GM21423 (cell line): ENCODE data around the gene PHACTR3.

Experiments used
- ATAC-seq: cut with Tn5 transposase; IDR thresholded peaks from one replicate; pipeline ENCODE4 v1.9.1; 2021; ENCODE audit warnings: mild to moderate bottlenecking, moderate library complexity; ENCODE audit not compliant: unreplicated experiment

Gene PHACTR3

GRCh38 chr20:59823030-59823423 is 218.7 kb downstream of the PHACTR3 start:
- ATAC-seq: no peak

DNA sequence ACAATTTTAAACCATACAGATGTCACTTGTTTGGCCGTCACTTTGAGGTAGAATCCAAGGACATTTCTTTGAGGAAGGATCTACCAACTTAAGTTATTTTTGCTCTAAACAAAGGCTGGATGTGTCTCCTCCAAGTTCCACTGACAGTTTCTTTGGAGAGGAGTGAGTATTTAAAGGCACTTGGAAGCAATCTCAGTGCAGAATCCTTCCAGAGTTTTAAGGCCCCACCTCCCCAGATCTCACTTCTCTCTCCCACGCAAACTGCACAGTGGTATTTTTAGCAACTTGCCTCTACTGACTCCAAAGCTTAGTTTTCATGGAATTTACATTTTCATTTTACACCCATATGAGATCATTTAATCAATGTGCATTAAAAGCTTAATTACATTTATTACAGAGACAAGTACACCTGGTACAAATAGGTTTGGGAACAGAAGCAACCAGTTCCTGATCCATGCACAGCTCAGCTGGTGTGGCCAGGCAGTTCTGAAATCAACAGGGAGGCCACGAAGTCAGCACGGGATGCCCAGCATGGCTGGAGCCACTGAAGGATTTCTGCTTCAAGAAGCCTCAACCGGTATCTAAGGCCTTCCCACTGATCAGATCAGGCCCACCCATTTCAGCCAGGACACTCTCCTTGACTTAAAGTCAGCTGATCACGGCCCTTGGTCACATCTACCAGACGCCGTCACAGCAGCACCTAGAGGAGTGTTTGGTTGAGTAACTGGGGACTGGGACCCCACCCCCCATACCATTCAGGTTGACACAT is 219.3 kb downstream of the PHACTR3 start:
- no peak for ATAC-seq

- no peak for ATAC-seq
Observed at GRCh38 chr20:59824711-59825562, 220.6 kb downstream of the PHACTR3 start.

DNA sequence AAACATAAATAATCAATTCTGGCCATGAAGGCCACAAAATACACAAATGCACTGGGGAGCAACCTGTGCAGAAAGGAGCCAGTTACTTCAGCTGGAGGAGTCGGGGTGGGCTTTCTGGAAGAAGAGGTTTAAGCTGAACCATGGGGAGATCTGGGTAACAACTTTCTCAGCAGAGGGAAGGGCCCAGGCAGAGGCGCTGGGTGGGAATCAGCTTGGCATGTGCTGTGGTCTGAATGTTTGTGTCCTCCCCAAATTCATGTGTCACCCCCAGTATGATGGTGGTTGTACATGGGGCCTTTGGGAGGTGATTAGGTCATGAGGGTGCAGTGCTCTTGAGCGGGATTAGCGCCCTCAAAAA is 221.2 kb downstream of the PHACTR3 start:
- no peak for ATAC-seq

DNA sequence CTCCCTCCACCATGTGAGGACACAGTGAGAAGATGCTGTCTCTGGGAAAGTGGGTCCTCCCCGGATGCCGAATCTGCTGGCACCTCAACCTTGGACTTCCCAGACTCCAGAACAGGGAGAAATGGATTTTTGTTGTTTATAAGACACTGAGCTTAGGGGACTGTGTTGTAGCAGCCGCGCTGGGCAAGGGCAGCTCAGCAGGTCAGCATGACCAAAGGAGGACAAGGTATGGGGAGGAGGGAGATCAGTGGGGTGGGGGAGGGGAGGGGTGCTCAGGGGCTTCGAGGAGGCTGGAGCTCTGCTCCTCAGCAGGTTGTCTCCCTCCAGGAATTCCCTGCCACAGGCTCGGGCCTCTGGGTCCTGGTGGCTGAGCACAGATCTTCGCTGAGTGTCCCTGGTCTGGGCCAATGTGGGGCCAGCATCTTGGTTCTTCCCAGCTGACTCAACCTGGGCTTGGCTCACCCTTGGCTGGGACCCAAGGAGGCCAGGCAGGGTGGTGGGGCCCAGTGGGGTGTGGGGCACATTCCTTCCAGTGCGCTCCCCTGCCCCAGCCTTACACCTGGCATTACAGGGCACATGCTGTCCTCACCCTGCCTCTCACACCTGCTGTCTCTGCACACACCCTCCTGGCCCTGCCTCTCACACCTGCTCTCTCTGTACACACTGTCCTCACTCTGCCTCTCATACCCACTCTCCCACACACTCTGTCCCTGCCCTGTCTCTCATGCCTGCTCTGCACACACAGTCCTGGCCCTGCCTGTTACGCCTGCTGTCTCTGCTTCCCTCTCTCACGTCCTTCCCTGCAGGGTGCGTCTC is 221.8 kb downstream of the PHACTR3 start:
- ATAC-seq: no peak

DNA sequence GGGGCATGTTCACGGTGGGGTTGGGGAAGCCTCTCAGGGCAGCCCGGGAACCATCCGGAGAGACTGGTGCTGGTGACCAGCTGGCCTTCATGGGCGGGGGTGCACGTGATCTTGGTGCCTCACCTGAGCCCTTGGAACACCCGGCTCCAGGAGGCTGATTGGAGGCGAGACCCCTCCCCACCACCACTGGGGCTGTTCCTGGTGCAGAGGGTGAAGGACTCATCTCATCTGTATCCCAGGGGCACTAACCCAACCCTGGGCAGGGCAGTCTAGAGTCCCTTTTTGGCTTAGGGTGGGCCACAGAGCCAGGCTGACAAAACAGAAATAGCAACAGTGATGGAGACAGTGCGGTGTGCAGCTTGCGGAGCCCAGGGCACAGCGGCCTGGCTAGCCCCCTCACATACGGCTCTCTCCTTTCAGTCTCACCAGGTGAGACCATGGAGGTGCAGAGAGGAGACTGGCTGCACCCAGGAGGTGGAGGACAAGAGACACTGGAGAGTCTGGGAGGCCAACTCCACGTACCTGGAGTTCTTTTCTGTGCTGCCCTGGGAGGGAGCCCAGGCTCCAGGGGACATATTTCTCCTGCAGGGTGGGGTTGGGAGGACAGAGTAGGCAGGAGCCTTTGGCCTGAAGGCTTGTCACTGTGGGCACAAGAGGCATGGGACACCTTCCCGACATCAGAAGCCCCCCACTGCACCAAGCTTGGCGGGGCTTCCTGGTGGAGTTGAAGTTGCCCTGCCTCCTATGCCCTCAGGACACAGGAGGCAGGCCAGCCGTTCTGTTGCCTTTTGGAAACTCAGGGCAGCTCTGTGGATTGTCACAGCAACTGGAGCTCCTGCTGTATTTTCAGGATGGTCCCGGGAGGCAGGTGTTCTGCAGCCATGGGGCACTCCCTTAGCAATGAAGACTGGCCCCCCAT is 223.1 kb downstream of the PHACTR3 start:
- ATAC-seq: no peak

DNA sequence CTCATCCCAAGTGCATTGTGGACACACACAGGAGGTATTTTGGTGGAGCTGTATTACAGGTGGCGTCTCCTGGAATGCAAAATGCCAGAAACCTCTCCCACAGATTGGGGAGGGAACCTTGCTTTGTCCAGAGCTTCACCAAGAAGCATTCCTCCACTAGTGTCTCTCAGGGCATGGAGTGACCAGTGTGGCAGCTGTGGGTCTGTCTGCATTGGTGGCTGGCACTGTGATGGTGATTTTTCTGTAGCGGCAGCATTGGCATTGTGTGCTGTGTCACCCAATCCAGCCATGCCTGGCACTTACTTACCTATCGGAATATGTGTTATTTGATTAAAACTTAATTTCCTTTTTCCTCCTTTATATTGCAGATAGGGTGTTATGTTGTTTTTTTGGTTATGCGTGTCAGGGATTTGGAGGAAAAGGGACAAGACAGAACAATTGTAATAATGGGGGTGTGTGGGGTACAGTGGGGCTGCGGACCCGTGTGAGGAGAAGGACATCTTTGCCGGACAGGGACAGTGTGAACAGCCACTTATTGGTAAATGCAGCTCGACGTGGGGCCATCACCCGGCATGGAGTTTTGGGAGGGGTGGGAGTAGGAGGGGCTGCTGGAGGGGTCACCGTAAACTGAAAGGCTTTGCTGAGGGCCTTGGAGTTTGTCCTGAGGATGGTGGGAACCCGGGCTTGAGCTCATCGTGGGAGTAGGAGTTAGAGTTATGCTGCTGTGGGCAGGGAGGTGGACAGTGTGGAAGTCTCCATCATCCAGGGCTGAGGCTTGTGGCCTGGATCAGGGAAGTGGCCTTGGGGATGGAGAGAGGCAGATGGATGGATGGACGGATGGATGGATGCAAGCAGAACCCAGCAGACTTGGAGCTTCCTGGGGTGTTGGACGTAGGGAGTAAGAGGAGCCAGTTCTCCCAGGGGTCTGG is 224.0 kb downstream of the PHACTR3 start:
- no peak for ATAC-seq

DNA sequence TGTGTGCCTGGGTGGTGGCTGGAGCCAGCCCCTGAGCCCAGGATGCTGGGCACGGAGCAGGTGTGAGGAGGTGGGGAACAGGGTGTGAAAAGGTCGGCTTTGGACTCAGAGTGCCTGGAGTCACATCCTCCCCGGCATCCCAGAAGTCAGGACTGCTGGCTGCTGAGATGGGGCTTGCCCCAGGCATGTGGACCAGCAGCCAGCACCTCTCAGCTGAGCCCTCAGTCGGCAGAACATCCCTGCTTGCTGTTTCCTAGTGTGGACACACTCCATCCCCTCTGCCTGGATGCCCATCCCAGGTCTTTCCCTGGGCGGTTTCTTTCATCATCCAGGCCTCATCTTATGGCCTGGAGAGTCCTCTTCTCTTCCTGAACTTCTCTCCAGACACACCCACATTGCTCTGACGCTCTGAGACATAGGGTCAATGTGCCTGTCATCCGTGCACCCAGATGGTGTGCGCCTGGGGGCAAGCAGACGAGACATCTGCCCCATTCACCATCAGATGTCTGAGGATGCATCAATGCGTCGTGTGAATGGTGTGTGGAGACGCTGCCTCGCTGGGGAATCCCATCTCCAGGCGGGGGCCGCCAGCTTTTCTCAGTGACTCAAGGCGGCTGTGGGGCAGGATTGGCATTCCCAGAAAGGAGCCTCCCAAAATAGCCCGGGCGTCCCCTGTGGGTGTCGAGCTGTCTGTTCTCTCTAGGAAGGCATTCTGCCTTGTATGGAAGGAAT is 224.9 kb downstream of the PHACTR3 start:
- no peak for ATAC-seq

DNA sequence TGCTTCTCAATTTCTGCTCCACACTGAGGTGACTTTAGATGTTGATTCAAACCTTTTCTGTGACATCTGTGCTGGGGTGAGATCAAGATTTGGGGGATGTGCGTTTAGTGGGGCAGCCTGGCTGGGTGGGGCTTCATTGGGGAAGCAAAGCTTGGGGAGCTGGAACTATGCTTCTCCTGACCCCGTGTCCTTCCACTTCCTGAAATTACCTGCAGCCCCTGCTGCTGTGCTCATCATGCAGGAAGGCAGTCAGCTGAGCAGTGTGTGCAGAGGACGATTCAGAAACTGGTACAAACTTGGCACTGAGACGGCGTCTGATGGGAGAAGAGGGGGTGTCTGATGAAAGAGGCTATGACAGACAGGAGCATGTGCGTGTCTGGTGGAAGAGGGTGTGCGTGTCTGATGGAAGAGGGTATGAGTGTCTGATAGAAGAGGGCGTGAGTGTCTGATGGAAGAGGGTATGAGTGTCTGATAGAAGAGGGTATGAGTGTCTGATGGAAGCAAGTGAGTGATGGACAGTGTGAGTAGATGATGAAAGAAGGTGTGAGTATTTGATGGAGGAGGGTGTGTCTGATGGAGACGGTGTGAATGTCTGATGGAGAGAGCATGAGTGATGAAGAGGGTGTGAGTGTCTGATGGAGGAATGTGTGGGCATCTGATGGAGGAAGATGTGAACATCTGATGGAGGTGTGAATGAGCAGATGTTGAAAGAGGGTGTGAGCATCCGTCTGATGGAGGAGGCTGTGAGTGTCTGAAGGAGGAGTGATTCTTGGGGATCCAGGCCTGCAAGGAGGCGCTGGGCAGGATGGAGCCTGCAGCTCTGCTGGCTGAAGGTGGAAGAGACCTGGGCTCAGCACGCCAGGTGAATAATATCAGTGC is 225.7 kb downstream of the PHACTR3 start:
- ATAC-seq: no peak

GRCh38 chr20:59830665-59831023 is 226.3 kb downstream of the PHACTR3 start:
- no peak for ATAC-seq

- no peak for ATAC-seq
Observed at GRCh38 chr20:59831024-59831915, 226.9 kb downstream of the PHACTR3 start.

DNA sequence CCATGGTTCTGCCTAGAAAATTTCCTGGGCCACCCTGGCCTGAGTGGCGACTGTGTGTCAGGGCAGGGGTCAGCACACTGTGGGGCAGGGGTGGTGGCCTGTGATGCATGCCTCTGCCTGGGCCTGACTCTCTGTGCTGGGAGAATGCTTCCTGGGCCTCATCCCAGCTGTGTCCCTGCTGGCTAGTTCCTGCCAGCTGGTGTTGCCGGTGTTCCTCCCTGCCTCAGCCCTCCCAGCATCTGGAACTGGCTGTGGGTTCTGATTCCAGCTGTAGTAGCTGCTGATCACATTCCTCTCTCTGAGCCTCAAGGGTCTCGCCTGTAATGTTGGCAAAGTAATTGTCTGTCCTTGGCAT is 227.6 kb downstream of the PHACTR3 start:
- no peak for ATAC-seq

- no peak for ATAC-seq
Observed at GRCh38 chr20:59832406-59833363, 228.3 kb downstream of the PHACTR3 start.

GRCh38 chr20:59835057-59835447 is 230.7 kb downstream of the PHACTR3 start:
- ATAC-seq: no peak

GRCh38 chr20:59835448-59836395 is 231.4 kb downstream of the PHACTR3 start:
- no peak for ATAC-seq
